ENCODE results near the gene UTP15. TPM values are rescaled to one million over a fixed set of nuclear protein-coding genes. Genes with fewer than 3 reads are reported as not detected.

Gene UTP15
- total RNA-seq, 1 experiment from 2014 or later, result 38.8 TPM

GRCh38 chr5:73620334-73620687, 54.8 kb downstream of the UTP15 start:
- Histone ChIP-seq H3K4me1 (ENCODE audit: control insufficient read depth, insufficient read depth, low read length) (peaks cover 27% of the 10 kb centered on the region), H3K9me3 (ENCODE audit: control insufficient read depth, insufficient read depth, low read depth, low read length) (no peaks in the 10 kb centered on the region), H3K27me3 (ENCODE audit: control insufficient read depth, insufficient read depth, low read length) (no peaks in the 10 kb centered on the region), H3K4me3 (ENCODE audit: low read depth in 2 of 2, low read length in 2 of 2) (no peak overlapping the region), H3K27ac (ENCODE audit: low read length) (no peak overlapping the region), H3K36me3 (ENCODE audit: control insufficient read depth, insufficient read depth, low read length) (no peaks in the 10 kb centered on the region)
- intact Hi-C loops (cut with micrococcal nuclease; ENCODE audit: unreplicated experiment) (no loop called here), in situ Hi-C loops (cut with HindIII; ENCODE audit: low pct_unique_long_range_greater_than_20kb, low sequenced_read_pairs) (no loop called here)
- TF ChIP-seq CTCF (IDR thresholded peaks at IDR 0.05) (no peak), REST (IDR thresholded peaks at IDR 0.05; ENCODE audit: insufficient read depth in 1 of 2, low read depth in 2 of 2, low read length in 1 of 2) (no peak), POLR2AphosphoS5 (IDR thresholded peaks at IDR 0.05; ENCODE audit: low read depth, low read length) (no peak), TCF7L2 (IDR thresholded peaks at IDR 0.05; ENCODE audit: low read depth, low read length) (no peak), SIN3A (IDR thresholded peaks at IDR 0.05; ENCODE audit: borderline replicate concordance, insufficient read depth, low read depth, low read length) (no peak)
- no peak for DNase-seq (ENCODE audit: low read depth, low spot score)
- ATAC-seq, result no peak
- POLR2A ChIA-PET, result no interaction called here
- BruUV-seq (replicated peaks), result no TSS peak
- CTCF ChIA-PET, result no interaction called here

GRCh38 chr5:73623060-73623459, 57.5 kb downstream of the UTP15 start:
- Histone ChIP-seq H3K4me3 (ENCODE audit: low read depth in 2 of 2, low read length in 2 of 2) (no peak overlapping the region), H3K4me1 (ENCODE audit: control insufficient read depth, insufficient read depth, low read length) (peaks cover 33% of the 10 kb centered on the region), H3K36me3 (ENCODE audit: control insufficient read depth, insufficient read depth, low read length) (no peaks in the 10 kb centered on the region), H3K9me3 (ENCODE audit: control insufficient read depth, insufficient read depth, low read depth, low read length) (no peaks in the 10 kb centered on the region), H3K27ac (ENCODE audit: low read length) (peak overlapping the region; percentile 98; the same call in 1 of the 2 replicates), H3K27me3 (ENCODE audit: control insufficient read depth, insufficient read depth, low read length) (no peaks in the 10 kb centered on the region)
- DNase-seq (ENCODE audit: low read depth, low spot score) (no peak), ATAC-seq (no peak)
- in situ Hi-C loops (cut with HindIII; ENCODE audit: low pct_unique_long_range_greater_than_20kb, low sequenced_read_pairs) (no loop called here), intact Hi-C loops (cut with micrococcal nuclease; ENCODE audit: unreplicated experiment) (no loop called here)
- TF ChIP-seq CTCF (IDR thresholded peaks at IDR 0.05) (no peak), REST (IDR thresholded peaks at IDR 0.05; ENCODE audit: insufficient read depth in 1 of 2, low read depth in 2 of 2, low read length in 1 of 2) (no peak), POLR2AphosphoS5 (IDR thresholded peaks at IDR 0.05; ENCODE audit: low read depth, low read length) (no peak)
- no TSS peak for BruUV-seq (replicated peaks)
- CTCF ChIA-PET, result no interaction called here
- POLR2A ChIA-PET, result interaction anchor here (0.6 kb wide), 1 partner anchor 31 kb away, joined by 3 read pairs; no protein-coding TSS in a partner anchor

Data from Panc1 (cell line).